ENCODE results near the gene CD52.

Gene CD52

GRCh38 chr1:26289158-26290059 lies 28.3 kb upstream of the CD52 start:
- POLR2A ChIA-PET = interaction anchor here (0.7 to 1.6 kb wide), 2 partner anchors 25 to 119 kb away, joined by 3 read pairs; no protein-coding TSS in a partner anchor
- H3K4me3 ChIP-seq (ENCODE audit: low read depth, low read length) = no peak overlapping the region
- no peaks in the 10 kb centered on the region for H3K4me1 ChIP-seq (ENCODE audit: control insufficient read depth, insufficient read depth, low read length)
- H3K9me3 ChIP-seq (ENCODE audit: control insufficient read depth, insufficient read depth, low read depth, low read length) = no peaks in the 10 kb centered on the region
- H3K27ac ChIP-seq (ENCODE audit: extremely low read depth, low read depth, low read length) = no peak overlapping the region
- peaks cover 0 to 9% of the 10 kb centered on the region in 2 experiments; a peak in 1 of 3 replicates for H3K36me3 ChIP-seq (ENCODE audit: control insufficient read depth in 2 of 2, insufficient read depth in 1 of 2, low read length in 2 of 2)
- TF ChIP-seq SP3 (tag by site-specific recombination; IDR thresholded peaks at IDR 0.05) = no peak
- no peak for TF ChIP-seq ZNF146 (tag by site-specific recombination; IDR thresholded peaks at IDR 0.05)
- TF ChIP-seq ZIC2 (tag by site-specific recombination; IDR thresholded peaks at IDR 0.05) = peak; percentile 74
- peak; percentile 95 for TF ChIP-seq ZFHX2 (tag by site-specific recombination; conservative IDR thresholded peaks at IDR 0.05)
- TF ChIP-seq ZNF18 (tag by site-specific recombination; IDR thresholded peaks at IDR 0.05) = no peak
- peak; percentile 95 for TF ChIP-seq EGR2 (tag by site-specific recombination; IDR thresholded peaks at IDR 0.05; ENCODE audit: low read depth)
- CTCF ChIA-PET = interaction anchor here (0.7 to 10.2 kb wide), 9 partner anchors 10 to 128 kb away, joined by 3 to 203 read pairs (median 4); partner anchors contain the start of gene CD52

- CTCF ChIA-PET = interaction anchor here (1.8 to 10.2 kb wide), 2 partner anchors 11 to 28 kb away, joined by 4 to 203 read pairs; partner anchors contain the start of gene CD52
- Histone ChIP-seq H3K27ac (ENCODE audit: extremely low read depth, low read depth, low read length) (no peak overlapping the region), H3K4me1 (ENCODE audit: control insufficient read depth, insufficient read depth, low read length) (no peaks in the 10 kb centered on the region), H3K9me3 (ENCODE audit: control insufficient read depth, insufficient read depth, low read depth, low read length) (no peaks in the 10 kb centered on the region), H3K36me3 (ENCODE audit: control insufficient read depth in 2 of 2, insufficient read depth in 1 of 2, low read length in 2 of 2) (peaks cover 0 to 9% of the 10 kb centered on the region in 2 experiments; a peak in 1 of 3 replicates), H3K4me3 (ENCODE audit: low read depth, low read length) (no peak overlapping the region)
- POLR2A ChIA-PET = interaction anchor here (0.6 kb wide), 2 partner anchors 12 to 182 kb away, joined by 3 read pairs; no protein-coding TSS in a partner anchor
- TF ChIP-seq ZNF132 (tag by site-specific recombination; IDR thresholded peaks at IDR 0.05; ENCODE audit: borderline replicate concordance) = no peak
- TF ChIP-seq, protein P1, sequence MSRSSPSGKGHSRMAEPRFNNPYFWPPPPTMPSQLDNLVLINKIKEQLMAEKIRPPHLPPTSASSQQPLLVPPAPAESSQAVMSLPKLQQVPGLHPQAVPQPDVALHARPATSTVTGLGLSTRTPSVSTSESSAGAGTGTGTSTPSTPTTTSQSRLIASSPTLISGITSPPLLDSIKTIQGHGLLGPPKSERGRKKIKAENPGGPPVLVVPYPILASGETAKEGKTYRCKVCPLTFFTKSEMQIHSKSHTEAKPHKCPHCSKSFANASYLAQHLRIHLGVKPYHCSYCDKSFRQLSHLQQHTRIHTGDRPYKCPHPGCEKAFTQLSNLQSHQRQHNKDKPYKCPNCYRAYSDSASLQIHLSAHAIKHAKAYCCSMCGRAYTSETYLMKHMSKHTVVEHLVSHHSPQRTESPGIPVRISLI (tag by site-specific recombination; IDR thresholded peaks at IDR 0.05) = no peak
- no peak for TF ChIP-seq ZNF341 (tag by site-specific recombination; IDR thresholded peaks at IDR 0.05; ENCODE audit: low read depth)
- no peak for TF ChIP-seq ZBTB21 (tag by site-specific recombination; IDR thresholded peaks at IDR 0.05)
- TF ChIP-seq WT1 (tag by site-specific recombination; IDR thresholded peaks at IDR 0.05) = no peak
- TF ChIP-seq ZNF214 (tag by site-specific recombination; IDR thresholded peaks at IDR 0.05; ENCODE audit: borderline replicate concordance) = no peak
- TF ChIP-seq ZFP37 (tag by site-specific recombination; IDR thresholded peaks at IDR 0.05) = no peak
- TF ChIP-seq ZFP69B (tag by site-specific recombination; IDR thresholded peaks at IDR 0.05) = no peak
- no peak for TF ChIP-seq ZNF610 (tag by site-specific recombination; IDR thresholded peaks at IDR 0.05; ENCODE audit: borderline replicate concordance)
- no peak for TF ChIP-seq ZNF19 (tag by site-specific recombination; IDR thresholded peaks at IDR 0.05; ENCODE audit: low read depth)
Observed at GRCh38 chr1:26290122-26290881, 27.5 kb upstream of the CD52 start.

GRCh38 chr1:26290882-26291261 lies 26.9 kb upstream of the CD52 start:
- CTCF ChIA-PET = interaction anchor here (10.2 kb wide), 1 partner anchor 27 kb away, joined by 203 read pairs; the partner anchor contains the start of gene CD52
- Histone ChIP-seq H3K36me3 (ENCODE audit: control insufficient read depth in 2 of 2, insufficient read depth in 1 of 2, low read length in 2 of 2) (peaks cover 0 to 12% of the 10 kb centered on the region in 2 experiments; a peak in 1 of 3 replicates), H3K27ac (ENCODE audit: extremely low read depth, low read depth, low read length) (no peak overlapping the region), H3K9me3 (ENCODE audit: control insufficient read depth, insufficient read depth, low read depth, low read length) (no peaks in the 10 kb centered on the region), H3K4me1 (ENCODE audit: control insufficient read depth, insufficient read depth, low read length) (no peaks in the 10 kb centered on the region), H3K4me3 (ENCODE audit: low read depth, low read length) (no peak overlapping the region)
- TF ChIP-seq, protein P2, sequence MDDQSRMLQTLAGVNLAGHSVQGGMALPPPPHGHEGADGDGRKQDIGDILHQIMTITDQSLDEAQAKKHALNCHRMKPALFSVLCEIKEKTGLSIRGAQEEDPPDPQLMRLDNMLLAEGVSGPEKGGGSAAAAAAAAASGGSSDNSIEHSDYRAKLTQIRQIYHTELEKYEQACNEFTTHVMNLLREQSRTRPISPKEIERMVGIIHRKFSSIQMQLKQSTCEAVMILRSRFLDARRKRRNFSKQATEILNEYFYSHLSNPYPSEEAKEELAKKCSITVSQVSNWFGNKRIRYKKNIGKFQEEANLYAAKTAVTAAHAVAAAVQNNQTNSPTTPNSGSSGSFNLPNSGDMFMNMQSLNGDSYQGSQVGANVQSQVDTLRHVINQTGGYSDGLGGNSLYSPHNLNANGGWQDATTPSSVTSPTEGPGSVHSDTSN (CRISPR knock-in tag; IDR thresholded peaks at IDR 0.05) = no peak
- TF ChIP-seq ZIC2 (tag by site-specific recombination; IDR thresholded peaks at IDR 0.05) = peak; percentile 34; the same call in 1 of the 2 replicates
- TF ChIP-seq, protein P3, sequence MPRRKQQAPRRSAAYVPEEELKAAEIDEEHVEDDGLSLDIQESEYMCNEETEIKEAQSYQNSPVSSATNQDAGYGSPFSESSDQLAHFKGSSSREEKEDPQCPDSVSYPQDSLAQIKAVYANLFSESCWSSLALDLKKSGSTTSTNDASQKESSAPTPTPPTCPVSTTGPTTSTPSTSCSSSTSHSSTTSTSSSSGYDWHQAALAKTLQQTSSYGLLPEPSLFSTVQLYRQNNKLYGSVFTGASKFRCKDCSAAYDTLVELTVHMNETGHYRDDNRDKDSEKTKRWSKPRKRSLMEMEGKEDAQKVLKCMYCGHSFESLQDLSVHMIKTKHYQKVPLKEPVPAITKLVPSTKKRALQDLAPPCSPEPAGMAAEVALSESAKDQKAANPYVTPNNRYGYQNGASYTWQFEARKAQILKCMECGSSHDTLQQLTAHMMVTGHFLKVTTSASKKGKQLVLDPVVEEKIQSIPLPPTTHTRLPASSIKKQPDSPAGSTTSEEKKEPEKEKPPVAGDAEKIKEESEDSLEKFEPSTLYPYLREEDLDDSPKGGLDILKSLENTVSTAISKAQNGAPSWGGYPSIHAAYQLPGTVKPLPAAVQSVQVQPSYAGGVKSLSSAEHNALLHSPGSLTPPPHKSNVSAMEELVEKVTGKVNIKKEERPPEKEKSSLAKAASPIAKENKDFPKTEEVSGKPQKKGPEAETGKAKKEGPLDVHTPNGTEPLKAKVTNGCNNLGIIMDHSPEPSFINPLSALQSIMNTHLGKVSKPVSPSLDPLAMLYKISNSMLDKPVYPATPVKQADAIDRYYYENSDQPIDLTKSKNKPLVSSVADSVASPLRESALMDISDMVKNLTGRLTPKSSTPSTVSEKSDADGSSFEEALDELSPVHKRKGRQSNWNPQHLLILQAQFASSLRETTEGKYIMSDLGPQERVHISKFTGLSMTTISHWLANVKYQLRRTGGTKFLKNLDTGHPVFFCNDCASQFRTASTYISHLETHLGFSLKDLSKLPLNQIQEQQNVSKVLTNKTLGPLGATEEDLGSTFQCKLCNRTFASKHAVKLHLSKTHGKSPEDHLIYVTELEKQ (tag by site-specific recombination; IDR thresholded peaks at IDR 0.05; ENCODE audit: borderline replicate concordance) = no peak
- POLR2A ChIA-PET = interaction anchor here (0.6 kb wide), 2 partner anchors 11 to 181 kb away, joined by 3 read pairs; no protein-coding TSS in a partner anchor

All from HEK293 (cell line).